H1 (cell line): ENCODE measurements around the gene TSGA10IP. TPM values are rescaled to one million over a fixed set of nuclear protein-coding genes. Genes with fewer than 3 reads are reported as not detected.

Experiments
- CTCF ChIA-PET: fragments of 300-600 bp; sonication (Branson Sonifier 250); formaldehyde crosslinking; loops from one replicate; lab custom pipeline; 2021; ENCODE audit not compliant: partially characterized antibody; lab: Charles Lee
- POLR2A ChIA-PET: fragments of 300-600 bp; sonication (Branson Sonifier 250); formaldehyde crosslinking; loops from one replicate; lab custom pipeline; 2021; ENCODE audit warnings: inconsistent platforms; ENCODE audit not compliant: partially characterized antibody; lab: Charles Lee
- DNase-seq, 2 experiments: peaks; one replicate each; pipeline versions ENCODE4 v3.0.0 to v3.0.0-alpha.2; 2010 to 2022; ENCODE audit warnings: low spot score in 2 of 2, low read depth in 1 of 2, mixed read lengths in 1 of 2
- FAIRE-seq: peaks from 2 replicates; lab custom pipeline; 2011; peaks lifted over from hg19 to GRCh38; lab: Jason Lieb, UNC
- H2AFZ ChIP-seq: 2 replicates; pipeline ENCODE4 v1.8.1; 2012; ENCODE audit warnings: low read length, inconsistent platforms
- H2AK5ac ChIP-seq: 2 replicates; pipeline ENCODE4 v1.6.1; 2013; ENCODE audit warnings: low read depth, low read length
- H2BK120ac ChIP-seq: replicated peaks from 2 replicates; pipeline ENCODE3; 2013; ENCODE audit warnings: low read depth, low read length, inconsistent platforms
- H2BK12ac ChIP-seq: 2 replicates; pipeline ENCODE4 v1.6.1; 2013; ENCODE audit warnings: low read depth, low read length
- H2BK15ac ChIP-seq: 2 replicates; pipeline ENCODE4 v1.6.1; 2013; ENCODE audit warnings: low read length
- H2BK20ac ChIP-seq: 2 replicates; pipeline ENCODE4 v1.6.1; 2013; ENCODE audit warnings: low read length
- H2BK5ac ChIP-seq: 2 replicates; pipeline ENCODE4 v1.6.1; 2013; ENCODE audit warnings: low read depth, low read length
- H3K14ac ChIP-seq: 2 replicates; pipeline ENCODE4 v1.6.1; 2013; ENCODE audit warnings: inconsistent platforms; ENCODE audit not compliant: insufficient read length
- H3K18ac ChIP-seq: 2 replicates; pipeline ENCODE4 v1.6.1; 2013; ENCODE audit warnings: low read length; ENCODE audit errors: extremely low read depth
- H3K23ac ChIP-seq: 2 replicates; pipeline ENCODE4 v1.6.1; 2013; ENCODE audit warnings: inconsistent platforms; ENCODE audit not compliant: insufficient read length
- H3K23me2 ChIP-seq: 2 replicates; pipeline ENCODE4 v1.6.1; 2013; ENCODE audit warnings: low read depth, low read length
- H3K27ac ChIP-seq: 2 replicates; pipeline ENCODE4 v1.6.1; 2011; ENCODE audit warnings: low read depth, low read length, inconsistent platforms
- H3K27me3 ChIP-seq, 4 experiments: replicated peaks in 1 of 4; 1 replicate in 1 of 4; 2 replicates in 3 of 4; pipeline versions ENCODE4 v1.6.1 to v1.8.1; 2011 to 2013; ENCODE audit warnings: low read length in 3 of 4, mild to moderate bottlenecking in 3 of 4, inconsistent platforms in 2 of 4, mixed read lengths in 2 of 4, moderate library complexity in 1 of 4; ENCODE audit not compliant: control insufficient read depth in 3 of 4, insufficient read depth in 3 of 4; ENCODE audit errors: extremely low read depth in 1 of 4
- H3K36me3 ChIP-seq, 4 experiments: 2 replicates each; pipeline versions ENCODE4 v1.6.1 to v1.8.1; 2011 to 2013; ENCODE audit warnings: mild to moderate bottlenecking in 4 of 4, low read length in 3 of 4, moderate library complexity in 2 of 4, control low read depth in 1 of 4, inconsistent platforms in 1 of 4; ENCODE audit not compliant: insufficient read depth in 4 of 4, control insufficient read depth in 2 of 4
- H3K4ac ChIP-seq: replicated peaks from 2 replicates; pipeline ENCODE3; 2013; ENCODE audit warnings: low read length, low read depth, mixed read lengths, inconsistent platforms; ENCODE audit not compliant: insufficient read length
- H3K4me1 ChIP-seq, 4 experiments: replicated peaks in 1 of 4; 1 replicate in 1 of 4; 2 replicates in 3 of 4; pipeline versions ENCODE4 v1.6.1 to v1.8.1; 2011 to 2013; ENCODE audit warnings: low read length in 3 of 4, inconsistent platforms in 2 of 4, mixed read lengths in 1 of 4; ENCODE audit not compliant: insufficient read depth in 4 of 4, control insufficient read depth in 3 of 4
- H3K4me2 ChIP-seq, 2 experiments: 2 replicates each; pipeline versions ENCODE4 v1.6.1 to v1.8.1; 2011 to 2013; ENCODE audit warnings: low read depth in 2 of 2, low read length in 2 of 2, control low read depth in 1 of 2, inconsistent platforms in 1 of 2, mild to moderate bottlenecking in 1 of 2; ENCODE audit not compliant: insufficient read depth in 1 of 2
- H3K4me3 ChIP-seq, 4 experiments: fragments of 200-600, 300-600 bp in 1 of 4; sonication (generic), shearing (Covaris generic), sonication (Bioruptor Twin) in 1 of 4; 2 replicates each; pipeline versions ENCODE4 v1.5.1 to v1.8.1; 2011 to 2016; ENCODE audit warnings: low read length in 4 of 4, low read depth in 3 of 4, control low read depth in 2 of 4, inconsistent platforms in 2 of 4, mild to moderate bottlenecking in 2 of 4, mixed read lengths in 1 of 4, moderate library complexity in 1 of 4; ENCODE audit not compliant: insufficient read depth in 2 of 4; ENCODE audit errors: extremely low read depth in 1 of 4
- H3K56ac ChIP-seq: replicated peaks from 2 replicates; pipeline ENCODE3; 2013; ENCODE audit warnings: low read depth, mild to moderate bottlenecking, mixed read lengths, low read length, inconsistent platforms; ENCODE audit not compliant: insufficient read length
- H3K79me1 ChIP-seq: 2 replicates; pipeline ENCODE4 v1.6.1; 2013; ENCODE audit warnings: low read depth, low read length, control low read depth
- H3K79me2 ChIP-seq, 2 experiments: 2 replicates each; pipeline versions ENCODE4 v1.6.1 to v1.8.1; 2012 to 2013; ENCODE audit warnings: low read length in 2 of 2, mild to moderate bottlenecking in 2 of 2, inconsistent platforms in 1 of 2; ENCODE audit not compliant: insufficient read depth in 2 of 2, control insufficient read depth in 1 of 2
- H3K9ac ChIP-seq, 4 experiments: replicated peaks in 1 of 4; 1 replicate in 1 of 4; 2 replicates in 3 of 4; pipeline versions ENCODE4 v1.6.1 to v1.8.1; 2011 to 2013; ENCODE audit warnings: low read depth in 3 of 4, low read length in 3 of 4, control low read depth in 2 of 4, mild to moderate bottlenecking in 2 of 4, moderate library complexity in 2 of 4, inconsistent platforms in 1 of 4; ENCODE audit errors: extremely low read depth in 1 of 4
- H3K9me3 ChIP-seq, 2 experiments: 2 replicates each; pipeline versions ENCODE4 v1.6.1 to v1.8.1; 2012 to 2013; ENCODE audit warnings: mild to moderate bottlenecking in 2 of 2, moderate library complexity in 2 of 2, control low read depth in 1 of 2, inconsistent platforms in 1 of 2, low read depth in 1 of 2, low read length in 1 of 2, mixed read lengths in 1 of 2; ENCODE audit not compliant: insufficient read depth in 2 of 2
- H4K20me1 ChIP-seq, 2 experiments: replicated peaks in 1 of 2; 2 replicates each; pipeline versions ENCODE3 to v1.8.1; 2011 to 2013; ENCODE audit warnings: inconsistent platforms in 2 of 2, low read length in 2 of 2, mild to moderate bottlenecking in 1 of 2; ENCODE audit not compliant: insufficient read depth in 2 of 2, control insufficient read depth in 1 of 2
- H4K5ac ChIP-seq: 2 replicates; pipeline ENCODE4 v1.6.1; 2013; ENCODE audit warnings: low read length, low read depth, mixed read lengths, inconsistent platforms; ENCODE audit not compliant: insufficient read length
- H4K8ac ChIP-seq: 2 replicates; pipeline ENCODE4 v1.8.0; 2013; ENCODE audit warnings: mild to moderate bottlenecking, moderate library complexity, low read length, inconsistent platforms; ENCODE audit not compliant: insufficient read depth; ENCODE audit errors: extremely low read depth
- H4K91ac ChIP-seq: replicated peaks from 2 replicates; pipeline ENCODE3; 2013; ENCODE audit warnings: low read length, mixed read lengths, inconsistent platforms; ENCODE audit not compliant: insufficient read length
- ATF3 ChIP-seq: IDR thresholded peaks from 2 replicates; pipeline ENCODE4 v1.6.1; 2011; ENCODE audit warnings: low read depth, mild to moderate bottlenecking, low read length; ENCODE audit not compliant: insufficient read depth
- CHD2 ChIP-seq: IDR thresholded peaks from 2 replicates; pipeline ENCODE4 v1.6.1; 2012; ENCODE audit warnings: low read length, improper control_type of control experiment
- HDAC6 ChIP-seq: IDR thresholded peaks from one replicate; pipeline ENCODE4 v1.7.1; 2012; ENCODE audit warnings: low read depth, mild to moderate bottlenecking, inconsistent platforms, low read length, moderate library complexity
- JUN ChIP-seq: IDR thresholded peaks from 2 replicates; pipeline ENCODE4 v1.6.1; 2011; ENCODE audit warnings: low read depth, mild to moderate bottlenecking, improper control_type of control experiment, low read length
- KDM1A ChIP-seq: fragments of 200-600, 300-600 bp; sonication (generic); IDR thresholded peaks from 2 replicates; pipeline ENCODE4 v1.7.1; 2016; ENCODE audit warnings: mild to moderate bottlenecking, low read length, borderline replicate concordance
- PHF8 ChIP-seq: fragments of 200-600 bp; sonication (generic); conservative IDR thresholded peaks from 2 replicates; pipeline ENCODE4 v1.7.1; 2012; ENCODE audit warnings: low read depth, mild to moderate bottlenecking, inconsistent platforms, low read length, moderate library complexity
- SIRT6 ChIP-seq: IDR thresholded peaks from one replicate; pipeline ENCODE4 v1.7.1; 2012; ENCODE audit warnings: low read length, inconsistent platforms
- SIX5 ChIP-seq: IDR thresholded peaks from 2 replicates; pipeline ENCODE4 v1.6.1; 2011; ENCODE audit warnings: mild to moderate bottlenecking, low read depth, low read length
- SP2 ChIP-seq: IDR thresholded peaks from 2 replicates; pipeline ENCODE4 v1.6.1; 2012; ENCODE audit warnings: mild to moderate bottlenecking, low read length, inconsistent platforms
- SRF ChIP-seq: IDR thresholded peaks from 2 replicates; pipeline ENCODE4 v1.6.1; 2011; ENCODE audit warnings: mild to moderate bottlenecking, low read depth, low read length, moderate library complexity
- TEAD4 ChIP-seq: IDR thresholded peaks from 2 replicates; pipeline ENCODE4 v1.6.1; 2012; ENCODE audit warnings: low read depth, low read length, inconsistent platforms, mixed read lengths
- ZNF274 ChIP-seq: IDR thresholded peaks from 2 replicates; pipeline ENCODE4 v1.7.0; 2012; ENCODE audit warnings: low read length, borderline replicate concordance; ENCODE audit errors: extremely low read depth
- WGBS, 2 experiments: shearing (Covaris generic) in 1 of 2; methylation state at CpG; one replicate each; pipeline versions ENCODE4 v1.1.6 to v1.1.7; 2013 to 2015; ENCODE audit warnings: low lambda C conversion rate in 2 of 2, mixed read lengths in 2 of 2, inconsistent platforms in 1 of 2, low coverage in 1 of 2, missing lambda C conversion rate in 1 of 2; ENCODE audit not compliant: insufficient replicate concordance in 2 of 2, insufficient coverage in 1 of 2, insufficient read length in 1 of 2; ENCODE audit errors: extremely low coverage in 1 of 2, missing lambda C conversion rate in 1 of 2; 5-methylcytosine and 5-hydroxymethylcytosine counted together
- polyA plus RNA-seq, 7 experiments: library from polyadenylated mRNA; depleted of rRNA in 3 of 7; stranded (reverse) in 5 of 7; unstranded in 2 of 7; fragments of >200 nt in 5 of 7; fragments of 200-250 nt in 2 of 7; gene quantifications; 1 replicate in 5 of 7; 2 replicates in 1 of 7; 4 replicates in 1 of 7; pipeline versions ENCODE4 v1.2.1 to v1.2.3, GENCODE V29; 2011 to 2013; ENCODE audit warnings: missing spikeins in 2 of 7, mixed read lengths in 2 of 7
- total RNA-seq: library from RNA; stranded (reverse); fragmentation: NEBNext Ultra II Directional; extraction: Animal tissue kit (Norgen Biotek cat#: 25700); gene quantifications from 2 replicates; pipeline ENCODE4 v1.2.1, GENCODE V29; 2021

TSGA10IP gene
- total and polyA plus RNA-seq, 2 of the 8 experiments (the other 6 are each of a cell fraction or from before 2014, with no cell fraction given), result 1.9 to 6.0 TPM

- 89% methylated on average over 4 of the region's 4 CpGs; no CpG with 5 or more reads in 1 of the 2 experiments for WGBS, 2 experiments
- no peak for TF ChIP-seq SIRT6
- no peak for TF ChIP-seq SP2
- TF ChIP-seq SRF, result no peak
- no peak for TF ChIP-seq PHF8
- TF ChIP-seq TEAD4, result no peak
- TF ChIP-seq KDM1A, result no peak
- no peak for TF ChIP-seq JUN
- no peak for TF ChIP-seq HDAC6
- no peak for TF ChIP-seq ATF3
- TF ChIP-seq SIX5, result no peak
- TF ChIP-seq ZNF274, result no peak
- TF ChIP-seq CHD2, result no peak
- no peak overlapping the region for H2AFZ ChIP-seq
- H3K23me2 ChIP-seq, result 0 out of 2 replicates have a peak, but pooled peaks cover 2% of the 10 kb centered on the region
- no peak overlapping the region for H2BK120ac ChIP-seq
- H2BK15ac ChIP-seq, result no peak overlapping the region
- H2BK5ac ChIP-seq, result no peak overlapping the region
- H3K79me2 ChIP-seq, result peaks cover 0 to 25% of the 10 kb centered on the region in 2 experiments; a peak in 2 of 4 replicates
- no peak overlapping the region; a peak in 1 of 4 replicates for H3K4me2 ChIP-seq
- no peak overlapping the region for H4K5ac ChIP-seq
- no peak overlapping the region for H2BK20ac ChIP-seq
- no peak overlapping the region for H3K56ac ChIP-seq
- no peak overlapping the region for H3K9ac ChIP-seq
- H3K27me3 ChIP-seq, result no peaks in the 10 kb centered on the region
- H3K79me1 ChIP-seq, result peaks cover 8% of the 10 kb centered on the region
- no peak for FAIRE-seq
- H3K18ac ChIP-seq, result no peak overlapping the region
- H3K4ac ChIP-seq, result no peak overlapping the region
- no peak overlapping the region for H3K14ac ChIP-seq
- DNase-seq, result no peak
- H4K20me1 ChIP-seq, result peaks cover 4 to 9% of the 10 kb centered on the region in 2 experiments
- no peak overlapping the region for H2AK5ac ChIP-seq
- no peak overlapping the region for H3K4me3 ChIP-seq
- no peak overlapping the region for H4K91ac ChIP-seq
- H3K36me3 ChIP-seq, result peaks cover 9 to 22% (median 13%) of the 10 kb centered on the region in 4 experiments
- no peak overlapping the region for H3K27ac ChIP-seq
- H2BK12ac ChIP-seq, result no peak overlapping the region
- no peaks in the 10 kb centered on the region for H3K9me3 ChIP-seq
- peaks cover 0 to 16% (median 6%) of the 10 kb centered on the region in 4 experiments; a peak in 5 of 7 replicates for H3K4me1 ChIP-seq
- H4K8ac ChIP-seq, result no peak overlapping the region; the same call in 1 of the 2 replicates
- ChIA-PET POLR2A (interaction anchor here (0.6 to 1.8 kb wide), 2 partner anchors 47 to 206 kb away, joined by 3 to 7 read pairs; no protein-coding TSS in a partner anchor), CTCF (interaction anchor here (1.0 kb wide), 1 partner anchor 41 kb away, joined by 3 read pairs; no protein-coding TSS in a partner anchor)
- no peak overlapping the region for H3K23ac ChIP-seq
Observed at GRCh38 chr11:66004186-66004585, 58.9 kb downstream of the TSGA10IP start.
